ENCODE data around the gene GFRA4.

The GFRA4 gene

DNA sequence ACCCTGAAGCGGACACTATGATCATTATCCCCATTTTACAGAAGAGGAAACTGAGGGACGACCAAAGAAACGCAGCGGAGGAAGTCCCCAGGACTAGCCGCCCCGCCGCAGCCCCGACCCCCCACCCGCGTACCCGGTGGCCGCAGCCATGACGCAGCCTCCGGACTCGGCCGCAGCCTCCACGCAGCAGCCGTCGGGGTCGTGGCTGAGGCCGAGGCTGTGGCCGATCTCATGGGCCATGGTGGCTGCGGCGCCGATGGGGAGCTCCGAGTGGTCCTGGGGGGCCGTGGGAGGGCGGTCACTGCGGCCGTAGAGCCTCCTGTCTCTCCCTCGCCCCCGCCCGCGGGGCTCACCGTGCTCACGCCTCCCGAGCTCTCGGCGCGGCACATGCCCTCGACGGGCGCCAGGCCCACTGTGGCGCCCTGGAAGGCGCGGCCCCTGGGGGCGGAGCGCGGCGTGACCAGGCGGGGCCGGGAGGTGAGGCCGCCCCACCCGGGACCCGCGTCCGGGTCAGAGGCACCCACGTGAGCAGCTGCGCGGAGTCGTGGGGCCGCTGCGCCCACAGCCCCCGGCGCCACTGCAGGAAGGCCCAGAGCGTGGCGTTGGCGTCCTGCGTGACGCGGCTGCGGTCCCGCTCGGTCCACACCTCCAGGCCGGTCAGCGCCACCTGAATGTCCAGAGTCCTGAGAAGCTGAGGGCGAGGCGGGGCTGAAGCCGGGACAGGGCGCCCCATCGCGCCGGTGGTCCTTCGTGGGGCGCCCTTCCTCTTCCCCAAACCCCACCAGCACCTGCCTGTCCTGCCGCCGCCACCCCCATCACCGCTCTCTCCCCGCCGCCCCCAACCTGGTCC, 10.2 kb upstream of the GFRA4 start:
- DNase-seq = no peak

- DNase-seq = no peak
These were observed 9.5 kb upstream of the GFRA4 start for GRCh38 chr20:3672547-3673171.

DNA sequence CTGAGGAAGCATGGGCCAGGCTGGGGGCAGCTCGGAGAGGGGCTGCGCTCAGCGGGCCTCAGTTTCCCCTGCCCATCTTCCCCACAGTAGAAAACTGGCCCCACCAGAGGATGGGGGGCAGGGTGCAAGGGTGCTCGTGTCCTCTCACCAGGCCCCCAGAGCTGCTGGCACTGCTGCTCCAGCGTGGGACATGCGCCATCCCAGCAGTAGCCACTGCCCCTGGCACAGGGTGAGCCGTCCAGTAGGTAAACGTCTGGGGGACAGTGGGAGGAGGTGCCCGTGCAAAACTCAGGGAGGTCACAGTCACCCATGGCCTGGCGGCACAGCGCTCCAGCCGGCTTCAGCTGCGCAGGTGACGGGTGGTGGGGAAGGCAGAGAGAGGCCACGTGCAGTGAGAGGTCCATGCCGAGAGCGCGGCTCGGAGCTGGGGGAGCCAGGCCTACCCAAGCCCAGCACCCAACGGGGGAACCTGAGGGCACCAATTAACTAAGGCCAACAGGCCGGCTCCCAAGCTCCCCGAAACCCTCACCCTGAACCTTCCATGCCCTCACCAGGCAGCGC, 8.9 kb upstream of the GFRA4 start:
- no peak for DNase-seq

GRCh38 chr20:3670945-3671344, 7.7 kb upstream of the GFRA4 start:
- no peak for DNase-seq

DNA sequence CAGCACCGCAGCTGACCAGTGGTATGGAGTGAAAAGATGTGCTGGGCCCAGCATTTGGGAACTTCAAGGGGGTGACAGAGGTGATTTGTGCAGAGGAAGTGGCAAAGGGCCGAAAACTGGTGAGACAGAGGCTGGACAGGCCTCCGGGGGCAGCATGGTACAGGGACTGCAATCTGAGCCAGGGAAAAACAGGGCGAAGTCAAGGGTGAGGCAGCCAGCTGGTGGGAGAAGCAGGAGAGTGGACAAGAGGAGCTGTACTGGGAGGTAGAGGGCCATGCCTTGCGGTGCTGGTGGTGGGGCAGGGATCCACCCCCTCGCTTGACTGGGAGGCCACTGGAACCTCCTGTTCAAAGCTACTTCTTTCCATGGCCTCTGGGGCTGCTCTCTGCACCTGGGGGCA, 7.3 kb upstream of the GFRA4 start:
- no peak for DNase-seq

- DNase-seq = no peak
These were observed 6.6 kb upstream of the GFRA4 start for GRCh38 chr20:3669710-3670367.

DNA sequence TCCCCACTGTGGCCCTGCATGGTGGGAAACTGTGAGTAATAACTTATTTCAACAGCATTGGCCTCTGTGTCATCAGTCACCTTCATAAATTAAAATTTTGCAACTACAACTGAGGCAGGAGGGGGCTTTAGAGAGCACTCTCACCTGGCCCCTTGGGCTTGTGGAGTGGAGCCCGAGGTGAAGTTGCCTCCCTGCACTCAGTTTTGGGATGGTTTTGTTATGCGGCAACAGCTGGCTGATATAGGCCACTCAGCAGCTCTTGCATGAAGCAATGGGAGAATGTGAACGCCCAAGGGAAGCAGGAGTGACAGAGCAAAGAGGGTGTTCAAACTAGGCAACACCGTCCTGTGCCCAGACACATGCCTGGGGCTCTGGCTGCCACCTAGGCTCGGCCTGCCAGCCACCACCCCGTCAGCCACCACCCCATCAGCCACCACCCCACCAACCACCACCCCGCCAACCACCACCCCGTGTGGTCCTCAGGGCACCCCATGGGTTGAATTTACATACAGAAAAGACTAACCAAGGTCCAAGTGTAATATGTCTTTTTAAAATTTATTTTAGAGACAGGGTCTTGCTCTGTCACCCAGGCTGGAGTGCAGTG, 4.3 kb upstream of the GFRA4 start:
- no peak for DNase-seq

DNA sequence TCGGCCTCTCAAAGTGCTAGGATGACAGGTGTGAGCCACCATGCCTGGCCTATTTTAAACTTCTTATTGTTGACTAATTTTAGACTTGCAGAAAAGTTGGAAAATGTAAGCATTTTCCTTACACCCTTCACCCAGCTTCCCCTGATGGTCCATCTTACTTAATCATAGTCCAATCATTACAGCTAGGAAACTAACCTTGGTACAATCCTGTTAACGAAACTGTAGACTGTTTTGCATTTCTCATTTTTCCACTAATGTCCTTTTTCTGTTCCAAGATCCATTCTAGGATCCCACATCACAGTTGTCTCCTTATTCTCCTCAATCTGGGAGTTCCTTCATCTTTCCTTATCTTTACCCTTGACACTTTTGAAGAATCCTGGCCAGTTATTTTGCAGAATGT, 659 bp upstream of the GFRA4 start:
- DNase-seq = no peak

DNA sequence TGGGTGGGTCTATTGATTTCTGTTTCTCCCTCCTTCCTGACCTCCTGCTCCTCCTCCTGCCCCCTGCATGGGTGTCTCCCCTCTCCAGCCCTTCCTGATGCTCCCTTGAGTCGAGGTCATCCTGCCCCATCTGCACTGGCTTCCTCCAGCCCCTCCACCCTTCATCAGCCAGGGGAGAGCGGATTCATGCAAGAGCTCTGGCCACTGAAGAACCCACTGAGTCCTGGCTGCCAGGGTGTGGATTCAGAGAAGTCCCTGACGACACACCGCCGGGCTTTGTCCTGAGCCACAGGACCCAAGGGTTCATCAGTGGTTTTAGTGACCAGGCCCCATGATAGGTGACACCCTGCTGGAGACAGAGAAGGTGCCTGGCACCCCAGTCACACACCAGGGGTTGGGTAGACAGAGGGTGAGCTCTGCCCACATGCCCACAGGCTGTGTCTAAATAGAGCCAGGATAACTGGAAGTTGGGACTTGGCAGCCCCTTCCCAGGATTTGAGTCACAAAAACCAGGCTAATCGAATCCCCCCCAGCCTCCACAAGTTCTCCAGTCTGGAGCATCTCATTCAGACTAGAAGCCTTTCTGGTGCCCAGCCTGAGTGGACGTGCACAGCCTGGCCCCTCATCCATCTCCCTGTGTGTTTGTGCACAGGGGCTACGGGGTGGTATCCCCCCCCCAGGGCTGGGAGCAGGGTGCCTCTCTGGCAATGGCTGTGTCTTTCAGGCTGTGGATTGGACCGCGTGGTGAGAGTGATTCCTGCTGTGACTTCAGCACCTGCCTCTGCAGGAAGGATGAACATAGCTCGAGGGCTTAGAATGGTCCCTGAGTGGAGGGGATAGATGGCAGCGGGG, 1.2 kb downstream of the GFRA4 start:
- no peak for DNase-seq

- no peak for DNase-seq
These were observed 2.0 kb downstream of the GFRA4 start for GRCh38 chr20:3661060-3661813.

DNA sequence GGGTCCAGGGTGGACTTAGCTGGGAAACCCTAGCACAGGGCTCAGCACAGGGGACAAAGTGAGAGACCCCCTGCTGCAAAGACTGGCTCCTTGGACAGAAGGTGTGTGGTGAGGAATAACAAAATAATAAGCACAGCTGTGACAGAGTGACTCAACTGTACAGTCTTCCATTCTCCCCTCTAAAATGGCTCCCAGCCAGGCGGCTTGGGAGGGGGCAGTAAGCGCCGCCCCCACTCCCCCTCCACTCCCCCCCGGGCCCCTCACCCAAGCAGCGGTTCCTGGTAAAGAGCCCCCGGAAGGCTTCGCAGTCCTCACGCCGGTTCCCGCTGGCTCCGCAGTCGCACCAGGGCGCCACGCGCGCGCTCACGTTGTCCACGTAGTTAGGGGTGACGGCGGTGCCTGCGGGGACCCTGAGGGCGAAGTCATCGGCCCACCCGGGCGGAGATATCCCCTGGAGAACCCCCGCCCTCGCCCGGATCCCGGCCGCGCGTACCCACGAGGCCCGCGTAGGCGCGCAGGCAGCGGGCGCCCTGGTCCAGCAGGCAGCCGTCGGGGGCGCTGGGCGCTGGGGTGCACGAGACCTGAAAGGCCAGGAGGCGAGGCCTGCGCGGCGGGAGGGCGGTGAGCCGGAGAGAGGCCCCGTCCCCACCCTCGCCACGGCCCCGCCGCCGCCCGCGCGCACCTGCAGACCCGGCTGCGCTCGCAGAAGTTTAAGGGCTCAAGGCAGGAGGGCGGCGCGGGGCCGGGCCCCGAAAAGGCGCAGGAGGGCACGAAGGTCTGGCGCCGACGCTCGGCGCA, 2.7 kb downstream of the GFRA4 start:
- DNase-seq = no peak

DNA sequence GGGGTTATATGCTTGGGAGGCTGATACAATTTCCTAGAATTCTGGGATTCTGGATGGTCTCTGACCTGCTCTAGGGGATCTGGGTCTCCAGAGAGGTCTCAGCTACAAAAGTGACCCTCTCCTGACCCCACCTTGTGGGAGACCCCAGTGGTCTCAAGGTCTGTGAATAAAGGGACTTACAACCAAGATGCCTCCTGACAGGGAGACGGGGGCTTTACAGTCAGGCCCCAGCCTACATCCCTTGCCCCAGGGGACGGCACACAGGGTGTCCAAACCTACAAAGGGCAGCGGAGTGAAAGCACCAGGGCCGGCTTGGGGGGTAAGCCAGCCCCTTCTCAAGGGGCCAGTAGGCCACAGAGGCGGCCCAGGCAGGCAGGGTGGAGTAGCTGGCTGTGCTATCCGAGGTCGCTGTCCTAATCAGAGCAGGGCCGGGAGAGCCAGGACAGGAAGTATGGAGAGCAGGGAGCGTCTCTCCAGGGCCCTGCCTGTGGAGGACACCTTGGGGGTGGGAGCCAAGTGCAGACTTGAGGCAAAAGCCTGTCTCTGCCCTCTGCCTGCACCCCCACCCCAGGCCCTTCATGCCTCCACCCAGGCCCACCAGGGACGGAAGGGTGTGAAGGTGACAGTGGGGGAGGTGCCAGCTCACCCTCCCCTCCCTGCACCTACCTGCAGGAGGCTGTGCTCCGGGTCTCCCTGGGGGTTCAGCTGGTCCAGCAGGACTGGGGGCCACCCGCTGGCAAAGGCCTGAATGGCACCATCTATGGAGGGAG, 3.5 kb downstream of the GFRA4 start:
- DNase-seq = no peak

- no peak for DNase-seq
These were observed 4.3 kb downstream of the GFRA4 start for GRCh38 chr20:3658716-3659491.

DNA sequence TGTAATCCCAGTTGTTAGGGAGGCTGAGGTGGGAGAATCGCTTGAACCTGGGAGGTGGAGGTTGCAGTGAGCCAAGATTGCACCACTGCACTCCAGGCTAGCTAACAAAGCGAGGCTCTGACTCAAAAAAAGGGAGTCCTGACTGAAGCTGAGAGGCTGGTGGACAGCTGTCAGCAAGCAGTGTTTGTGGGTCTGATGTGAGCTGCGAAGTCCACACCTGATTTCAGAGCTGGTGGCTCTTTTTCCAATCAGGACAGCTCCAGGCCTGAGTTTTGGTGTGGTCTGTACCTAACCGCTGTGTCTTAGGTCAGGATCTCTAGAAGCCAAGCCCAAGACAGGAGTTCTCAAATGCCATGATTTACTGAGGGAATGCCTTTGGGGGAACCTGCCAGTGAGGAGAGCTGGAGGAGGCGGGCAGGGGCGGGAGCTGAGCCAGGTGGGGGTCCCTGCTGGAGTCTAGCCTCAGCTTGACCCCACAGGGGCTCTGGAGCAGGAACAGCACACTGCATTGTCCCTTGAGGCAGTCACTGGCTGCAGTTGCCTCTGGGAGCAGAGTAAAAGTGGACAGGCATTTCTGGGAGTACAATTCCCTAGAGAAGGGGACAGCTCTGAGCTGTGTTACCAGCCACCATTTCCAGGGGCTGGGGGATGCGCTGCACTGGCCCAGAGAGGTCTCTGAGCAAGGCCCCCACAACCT, 5.0 kb downstream of the GFRA4 start:
- no peak for DNase-seq

- DNase-seq = no peak
These were observed 8.1 kb downstream of the GFRA4 start for GRCh38 chr20:3655131-3655405.

DNA sequence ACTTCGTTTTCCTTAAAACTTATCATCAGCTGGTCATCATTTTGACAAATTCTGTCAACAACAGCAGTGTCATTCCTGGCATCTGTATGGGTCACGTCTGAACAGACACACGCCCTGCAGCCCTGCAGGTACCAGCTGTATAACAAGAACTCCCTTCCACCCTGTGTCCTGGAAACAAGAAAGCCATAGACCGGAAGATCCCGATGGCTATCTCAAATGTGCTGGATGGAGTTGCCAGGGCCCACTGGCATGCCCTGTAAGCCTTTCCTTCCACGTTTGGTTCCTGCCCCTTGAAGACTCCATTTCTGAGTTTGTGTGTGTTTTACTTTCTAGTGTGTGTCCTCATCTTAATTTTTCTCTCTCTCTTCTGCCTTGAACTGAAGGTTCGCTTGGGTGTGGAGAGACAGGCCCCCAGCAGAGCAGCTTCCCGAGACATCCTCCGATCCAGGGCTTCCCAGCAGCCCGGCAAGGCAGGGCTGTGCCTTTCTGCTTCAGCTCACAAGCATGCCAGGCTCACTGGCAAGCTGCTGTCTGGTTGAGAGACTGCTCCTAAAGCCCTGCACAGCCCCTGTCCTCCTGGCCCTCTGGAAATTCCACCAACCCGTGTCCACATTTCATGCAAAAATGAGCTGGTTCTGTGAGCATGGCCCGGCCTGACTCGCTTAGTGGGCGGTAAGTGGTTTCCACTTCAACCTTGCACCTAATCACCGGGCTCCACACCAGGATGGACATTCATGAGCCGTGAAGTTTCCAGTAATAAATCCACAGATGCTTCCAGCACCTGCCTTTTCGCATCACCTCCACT, 8.7 kb downstream of the GFRA4 start:
- no peak for DNase-seq

GRCh38 chr20:3653921-3654320, 9.3 kb downstream of the GFRA4 start:
- no peak for DNase-seq

Measured in activated naive CD4-positive, alpha-beta T cell treated with anti-CD3 and anti-CD28 coated beads, Interleukin-2, amount 50 U/mL, for 16 hours (primary cell).